GM19397 (cell line): ENCODE results near the gene SMKR1.
"Not testable (repeated sequence)": the region's sequence is repeated elsewhere in the genome, so short reads cannot be mapped to it uniquely, and the experiment has no call there.

Experiments used
- ATAC-seq: cut with Tn5 transposase; IDR thresholded peaks from one replicate; pipeline ENCODE4 v1.9.1; 2021; ENCODE audit warnings: mild to moderate bottlenecking, moderate library complexity; ENCODE audit not compliant: unreplicated experiment

The SMKR1 gene

DNA sequence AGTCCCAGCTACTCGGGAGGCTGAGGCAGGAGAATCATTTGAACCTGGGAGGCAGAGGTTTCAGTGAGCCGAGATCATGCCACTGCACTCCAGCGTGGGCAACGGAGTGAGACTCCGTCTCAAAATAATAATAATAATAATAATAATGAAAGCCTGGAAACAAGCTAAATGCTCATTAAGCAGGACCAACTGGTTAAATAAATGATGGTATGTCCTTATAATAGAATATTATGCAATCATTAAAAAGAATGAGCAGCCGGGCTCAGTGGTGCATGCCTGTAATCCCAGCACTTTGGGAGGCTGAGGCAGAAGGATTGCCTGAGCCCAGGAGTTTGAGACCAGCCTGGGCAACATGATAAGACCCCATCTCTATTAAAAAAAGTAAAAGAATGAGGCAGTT lies 21.0 kb upstream of the SMKR1 start:
- not testable (repeated sequence) for ATAC-seq

DNA sequence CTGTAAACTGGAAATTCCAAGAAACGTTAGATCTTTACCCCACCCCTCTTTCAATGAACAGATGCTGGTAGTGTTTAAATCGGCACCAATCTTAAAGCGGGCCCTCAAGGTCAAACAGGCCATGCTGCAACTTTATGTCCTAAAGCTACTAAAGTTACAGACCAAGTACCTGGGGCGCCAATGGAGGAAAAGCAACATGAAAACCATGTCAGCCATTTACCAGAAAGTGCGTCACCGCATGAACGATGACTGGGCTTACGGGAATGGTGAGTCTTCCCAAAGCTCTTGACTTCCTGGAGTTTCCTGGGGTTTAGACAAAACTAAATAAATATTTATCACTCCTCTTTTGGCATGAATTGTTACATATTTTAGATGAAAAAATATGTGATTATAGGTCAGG lies 19.6 kb upstream of the SMKR1 start:
- no peak for ATAC-seq

DNA sequence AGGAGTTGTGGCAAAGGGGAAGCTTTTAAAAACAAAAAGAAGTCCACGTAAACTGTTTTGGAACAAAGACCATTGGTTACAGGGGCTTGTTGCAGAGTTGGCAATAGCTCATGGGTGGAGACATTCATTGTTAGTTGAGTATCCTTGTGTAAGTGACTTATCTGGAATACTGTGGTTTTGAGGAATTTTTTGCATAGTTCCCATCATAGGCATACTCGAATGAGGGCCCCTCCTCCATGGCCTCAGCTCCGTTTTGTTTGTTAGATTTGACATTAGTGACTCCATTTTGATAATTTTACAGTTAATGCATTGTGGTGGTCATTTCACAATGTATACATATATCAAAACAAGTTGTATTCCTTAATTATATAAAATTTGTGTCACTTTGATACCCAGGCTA lies 12.8 kb upstream of the SMKR1 start:
- no peak for ATAC-seq

DNA sequence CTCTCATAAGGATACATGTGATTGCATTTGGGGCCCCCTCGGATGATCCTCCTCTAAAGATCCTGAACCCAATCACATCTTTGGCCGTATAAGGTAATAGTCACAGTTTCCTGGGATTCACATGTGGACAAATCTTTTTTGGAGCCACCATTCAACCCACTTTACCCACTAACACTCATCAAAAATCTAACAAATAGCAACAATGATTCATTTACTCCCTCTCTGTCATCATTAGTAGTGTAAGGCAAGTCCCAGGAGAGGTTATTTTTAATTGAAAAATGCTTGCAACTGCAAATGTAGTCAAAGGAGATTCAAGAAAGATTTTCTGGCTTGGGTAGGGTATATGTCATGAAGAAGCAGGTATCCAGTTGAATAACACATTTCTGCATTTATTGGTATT lies 9.9 kb upstream of the SMKR1 start:
- ATAC-seq = no peak

DNA sequence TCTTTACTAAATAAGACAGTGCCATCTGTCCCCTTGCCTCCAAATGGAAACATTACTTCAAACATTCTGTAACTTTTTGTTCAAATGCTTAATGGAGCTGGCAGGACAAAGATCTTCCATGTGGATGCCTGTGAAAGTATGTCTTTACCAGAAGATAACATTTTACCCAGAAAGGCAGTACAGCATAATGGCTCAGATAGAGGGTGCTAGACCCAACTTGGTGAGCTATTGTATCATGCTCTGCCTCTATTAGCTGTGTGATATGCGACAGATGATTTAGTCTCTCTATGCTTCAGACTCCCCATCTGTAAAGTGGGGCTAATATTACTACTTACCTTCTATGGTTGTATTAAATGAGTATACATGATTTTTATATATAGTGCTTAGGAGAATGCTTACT lies 8.8 kb upstream of the SMKR1 start:
- no peak for ATAC-seq

DNA sequence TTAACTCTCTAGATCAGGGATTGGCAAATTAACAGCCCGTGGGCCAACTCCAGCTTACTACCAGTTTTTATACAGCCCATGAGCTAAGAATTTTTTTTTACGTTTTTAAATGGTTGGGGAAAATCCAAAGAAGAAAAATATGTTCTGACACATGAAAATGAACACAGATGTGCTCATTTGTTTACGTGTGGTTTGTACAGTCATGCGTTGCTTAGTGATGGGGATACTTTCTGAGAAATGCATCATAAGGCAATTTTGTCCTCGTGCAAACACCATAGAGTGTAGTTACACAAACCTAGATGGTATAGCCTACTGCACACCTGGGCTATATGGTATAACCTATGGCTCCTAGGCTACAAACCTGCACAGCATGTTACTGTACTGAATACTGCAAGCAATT lies 8.3 kb upstream of the SMKR1 start:
- peak; percentile 81 for ATAC-seq

DNA sequence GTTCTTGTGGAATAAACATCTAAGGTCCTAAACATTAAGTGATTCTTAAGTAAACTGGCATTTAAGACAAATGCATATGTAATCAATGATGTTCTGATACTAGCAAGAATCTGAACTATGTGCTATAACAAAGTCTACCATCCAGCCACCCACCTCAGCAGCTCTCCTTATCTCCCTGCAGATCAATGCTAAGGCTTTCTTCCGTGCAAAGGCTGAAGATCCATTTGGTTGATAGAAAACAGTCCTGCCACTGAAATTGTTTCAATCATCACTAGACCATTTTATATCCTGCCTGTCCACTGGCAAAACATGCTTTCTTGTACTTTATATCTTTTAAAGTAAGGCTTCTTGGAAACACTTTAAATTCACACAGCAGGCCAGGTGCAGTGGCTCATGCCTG lies 6.3 kb upstream of the SMKR1 start:
- no peak for ATAC-seq

DNA sequence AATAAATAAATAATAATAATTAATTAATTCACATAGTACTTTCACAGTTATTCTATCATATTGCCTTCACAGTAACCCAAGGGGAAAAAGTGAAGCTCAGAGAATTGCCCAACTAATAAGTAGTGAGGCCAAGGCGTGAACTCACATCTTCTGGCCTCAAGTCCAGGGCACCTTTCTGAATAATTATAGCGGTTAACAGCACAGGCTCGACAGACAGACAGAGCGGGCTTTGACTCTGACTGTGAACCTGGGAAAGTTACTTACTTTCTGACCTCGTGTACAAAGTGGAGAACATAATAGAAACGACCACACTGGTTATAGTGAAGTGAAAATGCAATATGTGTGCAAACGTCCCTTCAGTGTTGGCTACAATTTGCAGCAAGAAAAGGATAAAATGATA lies 5.7 kb upstream of the SMKR1 start:
- ATAC-seq = no peak

DNA sequence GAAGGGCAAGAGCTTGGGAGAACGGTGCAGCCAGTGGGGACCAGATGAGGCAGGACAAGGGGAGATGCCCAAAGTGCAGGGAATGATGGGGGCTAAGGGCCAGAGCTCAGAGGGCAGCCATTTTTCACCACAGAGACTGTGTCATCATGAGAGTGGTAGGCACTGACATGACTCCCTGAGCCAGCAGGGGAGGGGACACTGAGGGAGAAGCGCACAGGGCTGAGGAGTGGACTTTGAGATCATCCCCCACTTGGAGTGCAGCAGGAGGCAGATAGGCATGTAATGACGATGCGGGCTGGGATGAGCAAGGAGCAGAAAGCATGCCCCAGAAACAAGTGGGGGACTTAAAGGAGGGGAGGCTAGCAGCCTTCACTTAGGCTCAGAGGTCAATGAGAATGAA lies 5.2 kb upstream of the SMKR1 start:
- no peak for ATAC-seq

DNA sequence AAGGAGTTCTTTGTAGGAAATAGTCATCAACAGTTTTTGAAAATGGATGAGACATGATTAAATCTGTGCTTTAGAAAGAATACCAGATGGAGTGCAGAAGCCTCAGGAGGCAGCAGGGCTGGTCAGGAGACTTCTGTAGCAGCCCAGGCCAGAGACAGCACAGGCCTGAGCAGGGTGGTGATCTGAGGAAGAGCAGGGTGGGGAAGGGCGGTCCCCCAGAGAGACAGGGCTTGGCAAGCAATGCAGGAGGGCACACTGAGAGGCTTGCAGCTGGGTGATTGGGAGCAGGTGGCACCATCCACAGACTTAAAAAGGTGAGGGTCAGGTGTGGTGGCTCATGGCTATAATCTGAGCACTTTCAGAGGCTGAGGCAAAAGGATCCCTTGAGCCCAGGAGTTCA lies 4.3 kb upstream of the SMKR1 start:
- ATAC-seq = no peak

DNA sequence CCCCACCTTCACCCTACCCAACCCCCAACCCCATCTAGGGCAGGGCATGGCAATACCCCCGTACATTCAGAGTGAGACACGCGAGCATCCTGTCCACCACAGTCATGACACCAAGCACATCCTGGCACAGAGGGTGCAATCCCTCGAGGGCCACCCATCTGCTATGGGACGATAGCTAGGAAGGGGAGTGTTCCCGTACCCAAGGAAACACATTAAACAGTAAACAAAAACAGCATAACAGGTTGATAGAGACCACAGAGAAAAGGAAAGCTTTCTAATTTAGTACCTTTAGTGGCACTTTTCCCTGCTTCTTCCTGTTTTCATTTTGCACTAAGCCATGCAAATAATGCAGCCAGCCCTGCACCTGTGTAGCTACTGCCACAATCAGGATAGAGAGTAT lies 2.3 kb upstream of the SMKR1 start:
- ATAC-seq = no peak

DNA sequence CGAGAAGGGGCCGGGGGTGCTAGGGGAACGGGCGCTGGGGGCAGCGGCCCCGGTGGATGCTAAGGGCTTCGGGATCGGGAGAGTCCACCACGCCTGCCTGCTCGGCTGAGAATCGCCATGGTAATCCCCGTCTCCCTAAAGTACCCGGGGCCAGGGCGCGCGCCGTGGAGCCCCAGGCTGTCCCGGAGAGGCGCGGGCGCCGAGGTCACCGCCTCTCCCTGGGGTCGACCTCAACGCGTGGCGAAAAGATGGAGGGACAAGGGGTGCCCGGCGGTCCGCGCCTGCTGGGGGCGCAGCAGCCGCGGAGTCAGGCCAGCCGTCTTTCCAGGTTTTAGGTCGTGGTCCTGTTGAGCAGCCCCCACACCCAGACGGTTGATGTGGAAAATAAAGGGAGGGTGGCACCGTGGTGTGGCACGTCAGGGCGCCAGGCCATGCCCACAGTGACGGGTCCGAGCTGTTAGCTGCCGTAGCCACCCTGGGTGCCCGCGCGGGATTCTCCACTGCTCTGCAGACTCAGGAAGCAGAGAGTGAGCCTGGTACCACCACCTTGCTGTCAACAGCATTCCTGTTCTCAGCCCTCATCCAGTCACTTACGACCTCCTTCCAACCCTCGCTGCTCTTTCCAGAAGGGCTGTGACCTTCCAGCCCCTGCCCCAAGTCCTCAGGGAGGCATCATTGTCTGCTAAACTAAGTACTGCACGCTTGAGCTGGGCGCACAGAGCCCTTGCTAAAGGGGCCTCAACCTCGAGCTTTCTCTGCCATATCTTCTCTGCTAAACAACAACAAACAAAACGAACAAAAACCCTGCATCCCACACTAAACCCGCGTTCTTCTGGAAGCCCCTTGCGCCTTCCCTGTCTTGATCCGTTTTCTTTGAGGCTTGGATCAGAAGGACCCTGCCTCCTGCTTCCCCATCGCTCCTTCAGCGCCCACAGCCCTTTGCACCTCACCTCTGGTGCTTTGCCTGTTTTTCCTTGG lies 666 bp downstream of the SMKR1 start:
- ATAC-seq = no peak

DNA sequence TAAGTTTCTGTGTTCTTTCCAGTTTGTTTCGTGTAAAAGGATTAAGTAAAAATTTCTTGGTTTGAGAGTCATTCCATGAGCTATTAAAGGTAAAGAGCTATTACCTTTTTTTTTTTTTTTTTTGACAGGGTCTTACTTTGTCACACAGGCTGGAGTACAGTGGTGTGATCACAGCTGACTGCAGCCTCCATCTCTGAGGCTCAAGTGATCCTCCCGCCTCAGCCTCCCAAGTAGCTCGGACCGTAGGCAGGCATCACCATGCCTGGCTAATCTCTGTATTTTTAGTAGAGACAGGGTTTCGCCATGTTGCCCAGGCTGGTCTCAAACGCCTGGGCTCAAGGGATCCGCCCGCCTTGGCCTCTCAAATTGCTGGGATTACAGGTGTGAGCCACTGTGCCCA lies 1.4 kb downstream of the SMKR1 start:
- ATAC-seq = no peak

DNA sequence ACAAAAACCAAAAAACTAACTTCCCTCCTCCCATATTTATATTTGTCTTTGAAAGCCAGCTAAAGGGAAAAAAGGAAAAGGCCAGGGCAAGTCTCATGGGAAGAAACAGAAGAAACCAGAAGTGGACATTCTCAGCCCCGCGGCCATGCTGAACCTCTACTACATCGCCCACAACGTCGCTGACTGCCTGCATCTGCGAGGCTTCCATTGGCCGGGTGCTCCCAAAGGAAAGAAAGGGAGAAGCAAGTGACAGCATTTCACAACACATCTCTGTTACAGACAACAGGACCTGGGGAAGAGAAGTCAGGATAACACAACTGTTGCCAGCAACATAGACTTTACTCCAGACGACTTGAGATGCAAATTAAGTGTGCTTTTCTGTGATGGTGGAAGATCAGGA lies 9.9 kb downstream of the SMKR1 start:
- ATAC-seq = no peak

DNA sequence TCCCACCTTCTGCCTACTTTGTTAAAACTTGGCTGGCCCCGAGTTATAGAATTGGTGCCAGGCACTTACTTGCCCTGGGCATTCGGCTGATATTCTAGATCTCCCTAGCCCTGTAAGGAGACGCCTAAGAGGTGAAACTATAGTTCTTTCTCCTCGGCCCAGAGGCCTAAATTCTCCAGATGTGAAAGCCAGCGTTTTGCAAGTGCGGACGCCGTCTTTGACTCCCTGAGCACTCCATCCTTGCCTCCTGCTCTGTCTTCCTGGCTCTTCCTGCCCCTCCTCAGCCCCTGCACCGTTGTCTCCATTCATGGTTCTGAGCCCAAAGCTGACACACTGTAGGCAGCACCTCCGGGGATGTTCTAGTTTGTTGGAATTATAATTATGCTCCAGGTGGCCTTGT lies 11.2 kb downstream of the SMKR1 start:
- ATAC-seq = no peak

DNA sequence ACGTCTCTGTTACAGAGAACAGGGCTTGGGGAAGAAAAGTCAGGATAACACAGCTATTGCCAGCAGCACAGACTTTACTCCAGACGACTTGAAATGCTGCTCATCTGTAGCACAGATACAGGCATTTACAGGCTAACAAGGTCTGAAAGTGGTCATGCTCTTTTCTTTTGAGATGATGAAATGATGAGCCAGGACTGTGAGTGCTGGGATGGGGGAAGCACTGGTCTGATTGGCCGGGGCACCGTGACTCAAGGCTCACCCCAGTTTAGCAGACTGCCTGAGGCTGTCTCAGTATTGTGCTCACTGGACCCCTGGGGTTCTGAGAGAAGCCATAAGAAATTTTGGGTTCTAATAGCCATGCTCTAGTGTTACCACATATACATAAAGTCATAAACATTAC lies 12.4 kb downstream of the SMKR1 start:
- no peak for ATAC-seq

DNA sequence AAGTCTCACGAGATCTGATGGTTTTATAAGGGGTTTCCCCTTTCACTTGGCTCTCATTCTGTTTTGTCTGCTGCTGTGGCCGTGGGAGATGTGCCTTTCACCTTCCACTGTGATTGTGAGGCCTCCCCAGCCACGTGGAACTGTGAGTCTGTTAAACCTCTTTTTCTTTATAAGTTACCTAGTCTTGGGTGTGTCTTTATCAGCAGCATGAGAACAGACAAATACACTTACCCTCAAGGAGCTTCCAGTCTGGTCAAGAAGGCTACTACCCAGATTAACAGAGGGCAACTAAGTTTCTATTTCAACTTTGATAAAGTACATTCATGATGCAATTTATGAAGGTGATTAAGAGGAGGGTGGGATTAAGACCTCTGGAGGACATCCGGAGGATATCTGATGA lies 13.1 kb downstream of the SMKR1 start:
- ATAC-seq = no peak

DNA sequence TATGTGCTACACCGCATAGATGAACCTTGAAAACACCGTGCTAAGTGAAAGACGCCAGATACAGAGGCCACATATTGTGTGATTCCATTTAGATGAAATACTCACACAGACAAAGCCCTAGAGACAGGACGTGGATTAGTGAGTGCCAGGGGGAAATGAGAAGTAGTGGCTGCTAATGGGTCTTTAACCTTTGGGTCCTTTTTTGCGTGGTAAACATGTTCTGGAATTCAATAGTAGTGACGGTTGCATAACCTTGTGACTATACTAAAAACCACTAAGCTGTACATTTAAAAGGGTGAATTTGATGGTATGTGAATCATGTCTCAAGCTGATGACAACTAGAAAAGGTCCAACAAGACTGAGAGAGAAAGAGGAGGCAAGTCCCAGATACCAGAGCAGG lies 15.6 kb downstream of the SMKR1 start:
- no peak for ATAC-seq

DNA sequence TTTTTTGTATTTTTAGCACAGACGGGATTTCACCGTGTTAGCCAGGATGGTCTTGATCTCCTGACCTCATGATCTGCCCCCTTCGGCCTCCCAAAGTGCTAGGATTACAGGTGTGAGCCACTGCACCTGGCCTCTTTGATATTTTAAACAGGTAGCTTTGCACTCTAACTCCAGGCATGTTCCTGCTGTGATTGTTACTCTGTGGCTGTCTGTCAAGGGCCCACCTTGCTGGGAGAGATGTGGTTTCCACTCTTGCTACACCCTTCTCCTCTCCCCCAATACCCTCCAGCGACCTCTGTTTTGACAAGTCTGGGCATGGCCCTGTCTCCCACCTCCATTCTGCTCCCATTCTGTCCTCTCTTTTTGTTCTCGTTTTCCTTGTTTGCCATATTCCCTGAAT lies 17.1 kb downstream of the SMKR1 start:
- ATAC-seq = no peak

DNA sequence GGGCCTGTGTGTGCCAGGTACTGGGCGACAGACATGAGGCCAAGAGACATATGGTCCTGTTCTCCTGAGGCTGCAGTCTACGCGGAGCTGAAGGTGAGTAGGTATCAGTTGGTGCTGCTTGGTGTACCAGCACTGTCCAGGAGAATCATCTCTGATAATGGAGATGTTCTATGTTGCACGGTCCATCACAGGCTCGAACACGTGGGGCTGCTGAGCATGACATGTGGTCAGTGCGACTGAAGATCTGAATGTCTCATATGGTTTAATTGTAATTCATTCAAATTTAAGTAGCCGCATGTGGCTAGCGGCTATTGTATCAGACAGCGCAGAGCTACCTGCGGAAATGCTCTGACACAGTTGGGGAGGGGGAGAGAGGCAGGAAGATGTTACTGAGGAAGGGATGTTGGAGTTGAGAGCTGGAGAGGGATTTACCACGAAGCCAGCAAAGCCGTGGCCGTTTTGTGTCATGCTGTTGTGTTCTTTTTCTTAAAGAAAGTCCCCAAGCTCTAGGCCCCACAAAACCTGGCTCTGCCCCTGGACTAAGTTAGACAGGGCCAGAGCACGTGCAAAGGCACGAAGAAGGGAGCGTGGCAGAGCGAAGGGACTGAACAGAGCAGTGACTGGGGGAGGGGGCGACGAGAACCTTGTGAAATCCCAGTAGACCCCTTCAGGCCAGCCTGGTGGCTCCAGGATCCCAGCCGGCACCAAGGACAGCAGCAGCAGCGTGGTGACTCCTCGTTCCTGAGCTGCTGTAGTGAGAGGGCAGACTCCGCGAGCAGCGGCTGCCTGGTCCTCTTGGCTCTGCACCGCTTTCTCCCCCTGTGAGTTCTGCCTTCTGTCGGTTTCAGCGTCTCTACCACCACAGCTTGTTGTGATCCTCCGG lies 20.0 kb downstream of the SMKR1 start:
- ATAC-seq = no peak

DNA sequence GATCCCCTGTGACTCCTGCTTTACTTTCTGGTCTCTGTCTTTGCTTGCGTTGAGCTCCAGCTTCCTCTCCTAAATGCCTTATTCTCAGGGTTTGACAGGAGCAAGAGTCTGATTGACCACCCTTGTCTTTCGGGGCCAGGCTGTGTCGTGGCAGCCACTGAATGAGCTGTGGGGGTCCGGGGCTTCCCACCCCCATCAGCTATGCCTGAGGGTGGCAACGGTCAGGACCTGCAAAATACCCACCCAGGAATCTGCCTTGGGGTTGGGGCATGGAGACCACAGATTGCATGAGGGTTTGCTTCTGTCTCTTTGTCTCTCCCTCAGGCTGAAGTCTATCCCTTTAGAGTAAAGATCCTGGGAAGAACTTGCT lies 20.6 kb downstream of the SMKR1 start:
- ATAC-seq = no peak

DNA sequence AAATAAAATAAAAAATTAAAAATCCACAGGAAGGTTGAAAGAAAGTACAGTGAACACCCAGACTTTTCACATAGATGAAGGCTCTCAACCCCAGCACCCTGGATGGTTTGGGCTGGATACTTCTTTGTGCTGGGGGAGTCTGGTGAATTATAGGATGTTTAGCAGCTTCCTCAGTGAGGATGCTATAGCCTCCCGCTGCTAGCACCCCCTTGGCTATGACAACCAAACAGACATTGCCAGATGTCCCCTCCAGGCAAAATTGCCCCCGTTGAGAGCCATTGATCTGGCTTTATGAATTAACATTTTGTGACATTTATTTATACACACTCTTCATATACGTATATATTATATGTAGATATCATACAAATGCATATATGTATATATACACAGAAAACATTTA lies 21.6 kb downstream of the SMKR1 start:
- ATAC-seq = no peak
